HepG2 (cell line): ENCODE results near the gene MADD. TPM values are rescaled to one million over a fixed set of nuclear protein-coding genes. Genes with fewer than 3 reads are reported as not detected.

Experiments
- ATAC-seq: fragments of 200-7000 bp; cut with Tn5 transposase; 3 replicates; pipeline ENCODE4 v1.9.1; 2020; ENCODE audit warnings: mild to moderate bottlenecking, moderate library complexity
- BruUV-seq: library from RNA; stranded (reverse); fragments of 400-500 nt; replicated peaks from 2 replicates; lab custom pipeline; 2021; lab: Mats Ljungman, UMichigan
- CTCF ChIA-PET: fragments of 300-600 bp; formaldehyde crosslinking; extraction: SDS; loops from one replicate; lab custom pipeline; 2021; ENCODE audit warnings: low total read pairs, inconsistent platforms, low intra/inter-chr PET ratio; lab: Yijun Ruan, JAX
- POLR2A ChIA-PET: fragments of 350-600 bp; sonication (Branson Sonifier 250); formaldehyde crosslinking; loops from one replicate; lab custom pipeline; 2020; ENCODE audit warnings: antibody characterized with exemption, inconsistent platforms; lab: Yijun Ruan, JAX
- DNase-seq: peaks from one replicate; pipeline ENCODE4 v3.0.0-alpha.2; 2015; ENCODE audit warnings: low spot score
- FAIRE-seq: peaks from 3 replicates; lab custom pipeline; 2011; peaks lifted over from hg19 to GRCh38; lab: Jason Lieb, UNC
- H2AFZ ChIP-seq: one replicate; pipeline ENCODE4 v1.6.1; 2011; ENCODE audit warnings: low read length, inconsistent platforms
- H3K27ac ChIP-seq: fragments of 300-600 bp; 3 replicates; pipeline ENCODE4 v1.8.0; 2011; ENCODE audit warnings: mixed run types, mild to moderate bottlenecking, mixed read lengths, low read length, inconsistent platforms; ENCODE audit not compliant: insufficient read depth; ENCODE audit errors: extremely low read length
- H3K27me3 ChIP-seq, 2 experiments: fragments of 200-600 bp in 1 of 2; 2 replicates in 1 of 2; 3 replicates in 1 of 2; pipeline versions ENCODE4 v1.6.0 to v1.8.0; 2011; ENCODE audit warnings: low read length in 2 of 2, mild to moderate bottlenecking in 2 of 2, moderate library complexity in 2 of 2, inconsistent platforms in 1 of 2; ENCODE audit not compliant: insufficient read depth in 2 of 2, control insufficient read depth in 1 of 2
- H3K36me3 ChIP-seq, 2 experiments: fragments of 200-600 bp in 1 of 2; replicated peaks in 1 of 2; 2 replicates in 1 of 2; 3 replicates in 1 of 2; pipeline versions ENCODE4 v1.5.1 to v1.8.0; 2011; ENCODE audit warnings: low read length in 2 of 2, inconsistent platforms in 1 of 2; ENCODE audit not compliant: insufficient read depth in 2 of 2, control insufficient read depth in 1 of 2
- H3K4me1 ChIP-seq: 2 replicates; pipeline ENCODE4 v1.5.1; 2012; ENCODE audit warnings: low read length, inconsistent platforms; ENCODE audit not compliant: insufficient read depth
- H3K4me2 ChIP-seq: 2 replicates; pipeline ENCODE4 v1.6.0; 2011; ENCODE audit warnings: low read depth, low read length, inconsistent platforms
- H3K4me3 ChIP-seq, 3 experiments: fragments of 200-600 bp in 1 of 3; sonication (generic), shearing (Covaris generic) in 1 of 3; replicated peaks in 1 of 3; 2 replicates each; pipeline ENCODE4 v1.5.1; 2011 to 2016; ENCODE audit warnings: low read length in 3 of 3, inconsistent platforms in 2 of 3, low read depth in 2 of 3, mild to moderate bottlenecking in 2 of 3, control low read depth in 1 of 3, mixed read lengths in 1 of 3; ENCODE audit not compliant: insufficient read depth in 1 of 3
- H3K79me2 ChIP-seq: one replicate; pipeline ENCODE4 v1.6.1; 2011; ENCODE audit warnings: low read length, inconsistent platforms; ENCODE audit not compliant: insufficient read depth
- H3K9ac ChIP-seq: 2 replicates; pipeline ENCODE4 v1.6.0; 2011; ENCODE audit warnings: mild to moderate bottlenecking, low read depth, low read length, inconsistent platforms; ENCODE audit not compliant: insufficient read depth
- H3K9me3 ChIP-seq: 2 replicates; pipeline ENCODE4 v1.5.1; 2012; ENCODE audit warnings: mild to moderate bottlenecking, low read length
- H4K20me1 ChIP-seq: 2 replicates; pipeline ENCODE4 v1.6.0; 2011; ENCODE audit warnings: inconsistent platforms, mild to moderate bottlenecking, low read length, moderate library complexity; ENCODE audit not compliant: insufficient read depth
- EEA1 ChIP-seq: sonication (generic); formaldehyde crosslinking; IDR thresholded peaks from 2 replicates; pipeline ENCODE4 v1.5.1; 2020; ENCODE audit warnings: mild to moderate bottlenecking, missing genetic modification reagents, borderline replicate concordance
- ZNF7 ChIP-seq: IDR thresholded peaks from 2 replicates; pipeline ENCODE4 v1.6.1; 2016; ENCODE audit warnings: missing biosample characterization, missing genetic modification reagents
- ZNF709 ChIP-seq: sonication (generic); formaldehyde crosslinking; IDR thresholded peaks from 2 replicates; pipeline ENCODE4 v1.5.0; 2020; ENCODE audit warnings: mild to moderate bottlenecking, missing genetic modification reagents
- WGBS: methylation state at CpG from one replicate; pipeline ENCODE4 v1.1.6; 2017; ENCODE audit warnings: low lambda C conversion rate; 5-methylcytosine and 5-hydroxymethylcytosine counted together
- in situ Hi-C: cut with HindIII; loops from 2 replicates; pipeline ENCODE4 v1.10.0; 2017; ENCODE audit warnings: low pct_unique_long_range_greater_than_20kb; ENCODE audit not compliant: extremely low pct_ligation_motif_present
- intact Hi-C: fragments of 100-400 bp; cut with micrococcal nuclease; formaldehyde crosslinking; loops from one replicate; pipeline ENCODE4 v1.10.0; 2022; ENCODE audit not compliant: unreplicated experiment
- polyA plus RNA-seq, 8 experiments: library from polyadenylated mRNA; depleted of rRNA in 3 of 8; stranded (reverse) in 7 of 8; unstranded in 1 of 8; fragments of >200 nt; fragmentation: Illumina TruSeq in 4 of 8; extraction: Trizol in 4 of 8; gene quantifications; 2 replicates each; pipeline versions ENCODE4 v1.2.1 to v1.2.3, GENCODE V29; 2011 to 2016; ENCODE audit warnings: low read depth in 4 of 8, missing spikeins in 1 of 8, mixed read lengths in 1 of 8; ENCODE audit not compliant: insufficient read depth in 1 of 8
- total RNA-seq, 5 experiments: library from RNA; depleted of rRNA; stranded (reverse); fragments of >200 nt; fragmentation: Illumina TruSeq; extraction: Trizol; gene quantifications; 2 replicates each; pipeline ENCODE4 v1.2.3, GENCODE V29; 2016; ENCODE audit warnings: low read depth in 1 of 5
- TF ChIP-seq, protein P1 (sequence below): sonication (generic); formaldehyde crosslinking; IDR thresholded peaks from 2 replicates; pipeline ENCODE4 v1.5.0; 2020; ENCODE audit warnings: missing genetic modification reagents
- TF ChIP-seq, protein P2 (sequence below): sonication (generic); formaldehyde crosslinking; IDR thresholded peaks from 2 replicates; pipeline ENCODE4 v1.5.0; 2020; ENCODE audit warnings: mild to moderate bottlenecking, missing genetic modification reagents
- TF ChIP-seq, protein P3 (sequence below): sonication (generic); formaldehyde crosslinking; IDR thresholded peaks from 2 replicates; pipeline ENCODE4 v1.5.1; 2020; ENCODE audit warnings: mild to moderate bottlenecking, missing genetic modification reagents, moderate library complexity

The MADD gene
- total and polyA plus RNA-seq, 2 of the 13 experiments (the other 11 are each of a cell fraction or from before 2014, with no cell fraction given) = 18.0 to 29.2 TPM

DNA sequence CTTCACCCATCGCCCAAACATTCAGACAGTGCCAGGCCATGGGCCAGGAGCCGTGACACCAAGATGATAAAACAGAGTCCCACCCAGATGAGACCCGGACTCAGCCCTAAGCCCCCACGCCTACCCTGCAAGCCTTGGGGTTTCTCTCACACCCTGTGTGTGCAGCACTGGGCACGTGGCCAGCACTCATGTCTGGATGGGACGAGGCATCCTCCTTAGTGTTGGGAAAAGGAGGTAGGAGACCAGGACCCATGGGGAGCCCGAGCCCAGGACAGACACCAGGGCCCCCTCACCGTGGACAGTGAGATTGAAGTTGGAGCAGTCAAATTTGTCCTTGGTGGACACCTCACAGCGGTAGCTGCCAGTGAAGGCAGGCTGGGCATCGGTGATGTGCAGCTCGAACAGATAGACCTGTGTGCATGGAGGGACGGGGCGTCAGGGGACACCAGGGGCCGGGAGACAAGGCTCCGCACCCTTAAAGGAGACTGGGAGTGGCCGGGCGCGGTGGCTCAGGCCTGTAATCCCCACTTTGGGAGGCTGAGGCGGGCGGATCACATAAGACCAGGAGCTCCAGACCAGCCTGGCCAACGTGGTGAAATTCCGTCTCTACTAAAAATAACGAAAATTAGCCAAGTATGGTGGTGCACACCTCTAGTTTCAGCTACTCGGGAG, 78.3 kb downstream of the MADD start:
- no peak for ATAC-seq
- ChIA-PET POLR2A (no interaction called here), CTCF (no interaction called here)
- no peaks in the 10 kb centered on the region for H3K9me3 ChIP-seq
- no peak for DNase-seq
- H3K79me2 ChIP-seq = no peaks in the 10 kb centered on the region
- H2AFZ ChIP-seq = no peak overlapping the region
- no peak overlapping the region for H3K27ac ChIP-seq
- peaks cover 42% of the 10 kb centered on the region for H3K4me1 ChIP-seq
- H3K4me3 ChIP-seq = no peak overlapping the region
- TF ChIP-seq ZNF7 (CRISPR knock-in tag) = 0 out of 2 replicates have a peak, but pooled peaks have one; percentile 12
- no peak for TF ChIP-seq EEA1 (CRISPR knock-in tag)
- TF ChIP-seq, protein P1, sequence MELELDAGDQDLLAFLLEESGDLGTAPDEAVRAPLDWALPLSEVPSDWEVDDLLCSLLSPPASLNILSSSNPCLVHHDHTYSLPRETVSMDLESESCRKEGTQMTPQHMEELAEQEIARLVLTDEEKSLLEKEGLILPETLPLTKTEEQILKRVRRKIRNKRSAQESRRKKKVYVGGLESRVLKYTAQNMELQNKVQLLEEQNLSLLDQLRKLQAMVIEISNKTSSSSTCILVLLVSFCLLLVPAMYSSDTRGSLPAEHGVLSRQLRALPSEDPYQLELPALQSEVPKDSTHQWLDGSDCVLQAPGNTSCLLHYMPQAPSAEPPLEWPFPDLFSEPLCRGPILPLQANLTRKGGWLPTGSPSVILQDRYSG (CRISPR knock-in tag) = no peak
- TF ChIP-seq, protein P2, sequence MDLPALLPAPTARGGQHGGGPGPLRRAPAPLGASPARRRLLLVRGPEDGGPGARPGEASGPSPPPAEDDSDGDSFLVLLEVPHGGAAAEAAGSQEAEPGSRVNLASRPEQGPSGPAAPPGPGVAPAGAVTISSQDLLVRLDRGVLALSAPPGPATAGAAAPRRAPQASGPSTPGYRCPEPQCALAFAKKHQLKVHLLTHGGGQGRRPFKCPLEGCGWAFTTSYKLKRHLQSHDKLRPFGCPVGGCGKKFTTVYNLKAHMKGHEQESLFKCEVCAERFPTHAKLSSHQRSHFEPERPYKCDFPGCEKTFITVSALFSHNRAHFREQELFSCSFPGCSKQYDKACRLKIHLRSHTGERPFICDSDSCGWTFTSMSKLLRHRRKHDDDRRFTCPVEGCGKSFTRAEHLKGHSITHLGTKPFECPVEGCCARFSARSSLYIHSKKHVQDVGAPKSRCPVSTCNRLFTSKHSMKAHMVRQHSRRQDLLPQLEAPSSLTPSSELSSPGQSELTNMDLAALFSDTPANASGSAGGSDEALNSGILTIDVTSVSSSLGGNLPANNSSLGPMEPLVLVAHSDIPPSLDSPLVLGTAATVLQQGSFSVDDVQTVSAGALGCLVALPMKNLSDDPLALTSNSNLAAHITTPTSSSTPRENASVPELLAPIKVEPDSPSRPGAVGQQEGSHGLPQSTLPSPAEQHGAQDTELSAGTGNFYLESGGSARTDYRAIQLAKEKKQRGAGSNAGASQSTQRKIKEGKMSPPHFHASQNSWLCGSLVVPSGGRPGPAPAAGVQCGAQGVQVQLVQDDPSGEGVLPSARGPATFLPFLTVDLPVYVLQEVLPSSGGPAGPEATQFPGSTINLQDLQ (CRISPR knock-in tag) = no peak
- TF ChIP-seq, protein P3, sequence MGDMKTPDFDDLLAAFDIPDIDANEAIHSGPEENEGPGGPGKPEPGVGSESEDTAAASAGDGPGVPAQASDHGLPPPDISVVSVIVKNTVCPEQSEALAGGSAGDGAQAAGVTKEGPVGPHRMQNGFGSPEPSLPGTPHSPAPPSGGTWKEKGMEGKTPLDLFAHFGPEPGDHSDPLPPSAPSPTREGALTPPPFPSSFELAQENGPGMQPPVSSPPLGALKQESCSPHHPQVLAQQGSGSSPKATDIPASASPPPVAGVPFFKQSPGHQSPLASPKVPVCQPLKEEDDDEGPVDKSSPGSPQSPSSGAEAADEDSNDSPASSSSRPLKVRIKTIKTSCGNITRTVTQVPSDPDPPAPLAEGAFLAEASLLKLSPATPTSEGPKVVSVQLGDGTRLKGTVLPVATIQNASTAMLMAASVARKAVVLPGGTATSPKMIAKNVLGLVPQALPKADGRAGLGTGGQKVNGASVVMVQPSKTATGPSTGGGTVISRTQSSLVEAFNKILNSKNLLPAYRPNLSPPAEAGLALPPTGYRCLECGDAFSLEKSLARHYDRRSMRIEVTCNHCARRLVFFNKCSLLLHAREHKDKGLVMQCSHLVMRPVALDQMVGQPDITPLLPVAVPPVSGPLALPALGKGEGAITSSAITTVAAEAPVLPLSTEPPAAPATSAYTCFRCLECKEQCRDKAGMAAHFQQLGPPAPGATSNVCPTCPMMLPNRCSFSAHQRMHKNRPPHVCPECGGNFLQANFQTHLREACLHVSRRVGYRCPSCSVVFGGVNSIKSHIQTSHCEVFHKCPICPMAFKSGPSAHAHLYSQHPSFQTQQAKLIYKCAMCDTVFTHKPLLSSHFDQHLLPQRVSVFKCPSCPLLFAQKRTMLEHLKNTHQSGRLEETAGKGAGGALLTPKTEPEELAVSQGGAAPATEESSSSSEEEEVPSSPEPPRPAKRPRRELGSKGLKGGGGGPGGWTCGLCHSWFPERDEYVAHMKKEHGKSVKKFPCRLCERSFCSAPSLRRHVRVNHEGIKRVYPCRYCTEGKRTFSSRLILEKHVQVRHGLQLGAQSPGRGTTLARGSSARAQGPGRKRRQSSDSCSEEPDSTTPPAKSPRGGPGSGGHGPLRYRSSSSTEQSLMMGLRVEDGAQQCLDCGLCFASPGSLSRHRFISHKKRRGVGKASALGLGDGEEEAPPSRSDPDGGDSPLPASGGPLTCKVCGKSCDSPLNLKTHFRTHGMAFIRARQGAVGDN (CRISPR knock-in tag) = 0 out of 2 replicates have a peak, but pooled peaks have one; percentile 12
- no peak for TF ChIP-seq ZNF709 (CRISPR knock-in tag)
- no peaks in the 10 kb centered on the region for H3K36me3 ChIP-seq
- no peak for FAIRE-seq
- WGBS = 0% methylated on average over 3 of the region's 24 CpGs
- no TSS peak for BruUV-seq
- peaks cover 7 to 68% of the 10 kb centered on the region in 2 experiments; a peak in 3 of 5 replicates for H3K27me3 ChIP-seq
- H3K4me2 ChIP-seq = no peak overlapping the region
- no peaks in the 10 kb centered on the region for H4K20me1 ChIP-seq
- in situ Hi-C loops = no loop called here
- no peak overlapping the region for H3K9ac ChIP-seq
- intact Hi-C loops = no loop called here
